Testis (tissue), 2 donors: Measurements from ENCODE around the gene MED26.

ENCODE experiments used
- POLR2A ChIP-seq: fragments of 450-650 bp; IDR thresholded peaks from one replicate; pipeline ENCODE4 v1.6.1; 2017; ENCODE audit warnings: antibody characterized with exemption, mild to moderate bottlenecking, moderate library complexity
- TF ChIP-seq, protein P1 (sequence below), 3 experiments: fragments of 450-650 bp in 2 of 3; fragments of 200-600 bp in 1 of 3; sonication (generic) in 1 of 3; IDR thresholded peaks; one replicate each; pipeline ENCODE4 v1.5.1; 2016 to 2019; ENCODE audit warnings: antibody characterized with exemption in 3 of 3, mild to moderate bottlenecking in 2 of 3, moderate library complexity in 1 of 3

DNA sequence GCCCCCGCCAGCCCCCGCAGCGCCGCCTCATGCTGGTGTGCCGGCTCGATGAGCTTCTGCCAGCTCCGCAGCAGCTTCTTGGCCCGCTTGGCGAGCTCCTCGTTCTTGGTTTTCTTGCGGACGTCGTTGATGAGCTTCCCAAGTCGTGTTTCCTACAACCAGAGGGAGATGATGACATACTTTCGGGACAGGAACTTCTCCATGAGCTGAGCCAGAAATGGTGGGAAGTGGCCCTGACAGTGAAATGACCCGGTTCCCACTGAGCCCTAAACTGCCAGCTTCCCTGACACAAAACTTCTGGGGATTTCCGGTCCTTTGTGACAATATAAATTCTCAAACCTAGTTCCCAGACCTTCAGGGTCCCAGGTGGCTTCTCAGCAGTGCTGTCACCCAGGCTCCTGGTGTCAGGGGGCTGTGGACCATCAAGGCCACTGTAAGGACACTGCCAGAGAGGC, 50.4 kb downstream of the MED26 start:
- TF ChIP-seq, protein P1, sequence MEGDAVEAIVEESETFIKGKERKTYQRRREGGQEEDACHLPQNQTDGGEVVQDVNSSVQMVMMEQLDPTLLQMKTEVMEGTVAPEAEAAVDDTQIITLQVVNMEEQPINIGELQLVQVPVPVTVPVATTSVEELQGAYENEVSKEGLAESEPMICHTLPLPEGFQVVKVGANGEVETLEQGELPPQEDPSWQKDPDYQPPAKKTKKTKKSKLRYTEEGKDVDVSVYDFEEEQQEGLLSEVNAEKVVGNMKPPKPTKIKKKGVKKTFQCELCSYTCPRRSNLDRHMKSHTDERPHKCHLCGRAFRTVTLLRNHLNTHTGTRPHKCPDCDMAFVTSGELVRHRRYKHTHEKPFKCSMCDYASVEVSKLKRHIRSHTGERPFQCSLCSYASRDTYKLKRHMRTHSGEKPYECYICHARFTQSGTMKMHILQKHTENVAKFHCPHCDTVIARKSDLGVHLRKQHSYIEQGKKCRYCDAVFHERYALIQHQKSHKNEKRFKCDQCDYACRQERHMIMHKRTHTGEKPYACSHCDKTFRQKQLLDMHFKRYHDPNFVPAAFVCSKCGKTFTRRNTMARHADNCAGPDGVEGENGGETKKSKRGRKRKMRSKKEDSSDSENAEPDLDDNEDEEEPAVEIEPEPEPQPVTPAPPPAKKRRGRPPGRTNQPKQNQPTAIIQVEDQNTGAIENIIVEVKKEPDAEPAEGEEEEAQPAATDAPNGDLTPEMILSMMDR (IDR thresholded peaks at IDR 0.05), result no peak
- no peak for TF ChIP-seq POLR2A
